Fibroblast of villous mesenchyme (primary cell): ENCODE measurements around the gene RAB8A. TPM values are rescaled to one million over a fixed set of nuclear protein-coding genes. Genes with fewer than 3 reads are reported as not detected.

Experiments used
- DNase-seq: peaks from one replicate; pipeline ENCODE4 v3.0.0-alpha.2; 2010; ENCODE audit warnings: low read depth
- H3K4me3 ChIP-seq: 2 replicates; pipeline ENCODE4 v1.5.1; 2011; ENCODE audit warnings: low read depth, mild to moderate bottlenecking, low read length
- CTCF ChIP-seq: IDR thresholded peaks from 2 replicates; pipeline ENCODE4 v1.5.1; 2012; ENCODE audit warnings: low read depth, mild to moderate bottlenecking, low read length; ENCODE audit not compliant: insufficient read depth
- total RNA-seq: library from RNA; depleted of rRNA; stranded (reverse); fragments of >200 nt; gene quantifications from 2 replicates; pipeline ENCODE4 v1.2.3, GENCODE V29; 2012

The RAB8A gene
- total RNA-seq, 1 donor, result 92.0 TPM

DNA sequence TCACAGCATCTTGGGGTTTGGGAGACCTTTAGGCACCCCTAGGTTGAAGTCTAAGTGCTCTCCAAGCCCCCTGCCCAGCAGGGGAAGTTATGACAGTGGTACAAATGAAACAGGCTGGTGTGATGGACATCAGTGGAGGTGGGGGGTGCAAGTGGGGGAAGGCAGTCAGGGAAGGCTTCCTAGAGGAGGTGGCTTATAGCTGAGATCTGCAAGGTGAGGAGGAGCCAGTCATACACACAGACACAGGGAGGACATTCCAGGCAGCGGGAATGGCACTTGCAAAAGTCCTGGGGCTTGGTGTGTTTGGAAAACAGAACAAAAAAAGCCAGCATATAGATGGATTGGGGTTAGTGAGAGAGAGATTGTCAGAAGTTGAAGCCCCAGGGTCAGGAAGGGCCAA is 43.4 kb downstream of the RAB8A start:
- no peak for DNase-seq
- TF ChIP-seq CTCF, result no peak
- H3K4me3 ChIP-seq, result no peak overlapping the region

GRCh38 chr19:16156904-16157303 is 45.2 kb downstream of the RAB8A start:
- TF ChIP-seq CTCF, result no peak
- DNase-seq, result no peak
- no peak overlapping the region for H3K4me3 ChIP-seq

- DNase-seq, result no peak
These were observed 45.9 kb downstream of the RAB8A start for GRCh38 chr19:16157601-16158000.

GRCh38 chr19:16159655-16160054 is 48.0 kb downstream of the RAB8A start:
- no peak for TF ChIP-seq CTCF
- DNase-seq, result no peak
- H3K4me3 ChIP-seq, result no peak overlapping the region

More at GRCh38 chr19:16157601-16158000, 45.9 kb downstream of the RAB8A start:
- H3K4me3 ChIP-seq, result no peak overlapping the region
- TF ChIP-seq CTCF, result no peak

- no peak for DNase-seq
- no peak for TF ChIP-seq CTCF
- H3K4me3 ChIP-seq, result no peak overlapping the region
These were observed 48.8 kb downstream of the RAB8A start for GRCh38 chr19:16160445-16160942.

GRCh38 chr19:16160943-16161560 is 49.4 kb downstream of the RAB8A start:
- peak; percentile 52 for DNase-seq
- no peak overlapping the region for H3K4me3 ChIP-seq
- no peak for TF ChIP-seq CTCF

GRCh38 chr19:16161840-16162239 is 50.2 kb downstream of the RAB8A start:
- peak; percentile 40 for DNase-seq
- H3K4me3 ChIP-seq, result no peak overlapping the region
- TF ChIP-seq CTCF, result no peak
